OCI-LY3 (cell line): Measurements from ENCODE around the gene LRRFIP2.

Experiments used
- EZH2phosphoT487 ChIP-seq: fragments of 200-600 bp; shearing (Covaris generic); IDR thresholded peaks from 2 replicates; pipeline ENCODE4 v1.6.1; 2018; ENCODE audit warnings: antibody characterized with exemption, mixed run types, low read depth
- TF ChIP-seq, protein P1 (sequence below): fragments of 200-600, 300-600 bp; sonication (generic); IDR thresholded peaks from 2 replicates; pipeline ENCODE4 v1.5.1; 2014; ENCODE audit warnings: antibody characterized with exemption, low read length, low read depth

DNA sequence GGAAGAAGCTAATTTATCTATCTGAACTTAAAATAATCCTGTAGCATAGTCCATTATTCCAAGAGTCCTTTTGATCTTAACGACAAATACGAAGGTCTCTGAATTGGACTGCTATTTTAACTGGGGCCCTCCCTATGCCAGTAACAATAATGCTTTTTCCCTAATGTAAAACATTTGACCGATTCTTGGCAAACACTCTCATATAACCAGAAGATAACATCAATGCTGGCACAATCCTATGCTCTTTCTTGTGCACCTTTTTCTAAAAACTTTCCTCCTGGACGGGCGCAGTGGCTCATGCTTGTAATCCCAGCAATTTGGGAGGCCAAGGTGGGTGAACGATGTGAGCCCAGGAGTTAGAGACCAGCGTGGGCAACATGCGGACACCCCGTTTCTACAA is 3.9 kb downstream of the LRRFIP2 start:
- TF ChIP-seq, protein P1, sequence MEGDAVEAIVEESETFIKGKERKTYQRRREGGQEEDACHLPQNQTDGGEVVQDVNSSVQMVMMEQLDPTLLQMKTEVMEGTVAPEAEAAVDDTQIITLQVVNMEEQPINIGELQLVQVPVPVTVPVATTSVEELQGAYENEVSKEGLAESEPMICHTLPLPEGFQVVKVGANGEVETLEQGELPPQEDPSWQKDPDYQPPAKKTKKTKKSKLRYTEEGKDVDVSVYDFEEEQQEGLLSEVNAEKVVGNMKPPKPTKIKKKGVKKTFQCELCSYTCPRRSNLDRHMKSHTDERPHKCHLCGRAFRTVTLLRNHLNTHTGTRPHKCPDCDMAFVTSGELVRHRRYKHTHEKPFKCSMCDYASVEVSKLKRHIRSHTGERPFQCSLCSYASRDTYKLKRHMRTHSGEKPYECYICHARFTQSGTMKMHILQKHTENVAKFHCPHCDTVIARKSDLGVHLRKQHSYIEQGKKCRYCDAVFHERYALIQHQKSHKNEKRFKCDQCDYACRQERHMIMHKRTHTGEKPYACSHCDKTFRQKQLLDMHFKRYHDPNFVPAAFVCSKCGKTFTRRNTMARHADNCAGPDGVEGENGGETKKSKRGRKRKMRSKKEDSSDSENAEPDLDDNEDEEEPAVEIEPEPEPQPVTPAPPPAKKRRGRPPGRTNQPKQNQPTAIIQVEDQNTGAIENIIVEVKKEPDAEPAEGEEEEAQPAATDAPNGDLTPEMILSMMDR = no peak
- no peak for TF ChIP-seq EZH2phosphoT487
